Retinal pigment epithelial cell (primary cell): ENCODE measurements around the gene CD247.

Experiments
- DNase-seq: peaks from one replicate; pipeline ENCODE4 v3.0.0-alpha.2; 2010; ENCODE audit warnings: low read depth
- H3K4me3 ChIP-seq: 2 replicates; pipeline ENCODE4 v1.5.1; 2011; ENCODE audit warnings: mild to moderate bottlenecking, low read length, control low read depth, moderate library complexity
- TF ChIP-seq, protein P1 (sequence below): conservative IDR thresholded peaks from 2 replicates; pipeline ENCODE4 v1.5.1; 2011; ENCODE audit warnings: low read depth, low read length, control low read depth, inconsistent platforms

CD247 gene

DNA sequence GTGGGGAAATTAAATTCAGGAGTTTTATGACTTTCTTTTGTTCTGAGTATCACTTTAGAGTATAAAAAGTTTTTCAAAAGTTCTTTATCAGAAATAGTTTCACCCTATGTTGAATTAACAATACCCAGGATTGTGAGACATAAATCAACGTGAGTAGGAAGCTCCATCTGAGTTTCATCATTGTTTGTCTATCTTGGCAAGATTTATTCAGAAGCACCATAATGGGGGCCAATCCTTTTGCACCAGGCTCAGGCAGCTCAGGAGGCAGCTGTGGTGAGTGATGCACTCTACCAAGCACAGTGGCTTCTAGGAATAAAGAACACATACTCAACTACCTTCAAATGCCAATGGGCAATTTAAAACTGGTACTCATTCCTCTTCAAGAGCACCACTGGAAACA is 23.3 kb upstream of the CD247 start:
- DNase-seq, result no peak
- no peak overlapping the region for H3K4me3 ChIP-seq
- TF ChIP-seq, protein P1, sequence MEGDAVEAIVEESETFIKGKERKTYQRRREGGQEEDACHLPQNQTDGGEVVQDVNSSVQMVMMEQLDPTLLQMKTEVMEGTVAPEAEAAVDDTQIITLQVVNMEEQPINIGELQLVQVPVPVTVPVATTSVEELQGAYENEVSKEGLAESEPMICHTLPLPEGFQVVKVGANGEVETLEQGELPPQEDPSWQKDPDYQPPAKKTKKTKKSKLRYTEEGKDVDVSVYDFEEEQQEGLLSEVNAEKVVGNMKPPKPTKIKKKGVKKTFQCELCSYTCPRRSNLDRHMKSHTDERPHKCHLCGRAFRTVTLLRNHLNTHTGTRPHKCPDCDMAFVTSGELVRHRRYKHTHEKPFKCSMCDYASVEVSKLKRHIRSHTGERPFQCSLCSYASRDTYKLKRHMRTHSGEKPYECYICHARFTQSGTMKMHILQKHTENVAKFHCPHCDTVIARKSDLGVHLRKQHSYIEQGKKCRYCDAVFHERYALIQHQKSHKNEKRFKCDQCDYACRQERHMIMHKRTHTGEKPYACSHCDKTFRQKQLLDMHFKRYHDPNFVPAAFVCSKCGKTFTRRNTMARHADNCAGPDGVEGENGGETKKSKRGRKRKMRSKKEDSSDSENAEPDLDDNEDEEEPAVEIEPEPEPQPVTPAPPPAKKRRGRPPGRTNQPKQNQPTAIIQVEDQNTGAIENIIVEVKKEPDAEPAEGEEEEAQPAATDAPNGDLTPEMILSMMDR, result no peak

DNA sequence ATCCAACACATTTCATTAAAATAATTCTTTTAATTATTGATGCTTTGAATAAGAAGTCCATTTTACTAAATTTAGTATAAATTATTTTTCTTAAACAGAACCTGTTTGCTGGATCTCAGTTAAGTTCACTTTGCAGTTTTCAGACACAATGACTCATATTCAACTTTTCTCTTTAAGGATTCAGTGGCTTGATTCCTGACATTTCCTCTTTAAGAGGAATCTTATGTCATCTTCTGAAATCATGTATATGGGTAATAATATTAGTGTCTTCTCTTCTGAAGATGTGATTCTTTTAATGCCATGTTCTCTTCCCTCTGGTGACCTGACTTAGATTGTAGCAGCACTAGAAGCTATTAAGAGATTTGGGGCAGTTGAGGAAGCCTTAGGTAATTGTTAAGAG is 22.7 kb upstream of the CD247 start:
- TF ChIP-seq, protein P1, result no peak
- DNase-seq, result no peak
- H3K4me3 ChIP-seq, result no peak overlapping the region

DNA sequence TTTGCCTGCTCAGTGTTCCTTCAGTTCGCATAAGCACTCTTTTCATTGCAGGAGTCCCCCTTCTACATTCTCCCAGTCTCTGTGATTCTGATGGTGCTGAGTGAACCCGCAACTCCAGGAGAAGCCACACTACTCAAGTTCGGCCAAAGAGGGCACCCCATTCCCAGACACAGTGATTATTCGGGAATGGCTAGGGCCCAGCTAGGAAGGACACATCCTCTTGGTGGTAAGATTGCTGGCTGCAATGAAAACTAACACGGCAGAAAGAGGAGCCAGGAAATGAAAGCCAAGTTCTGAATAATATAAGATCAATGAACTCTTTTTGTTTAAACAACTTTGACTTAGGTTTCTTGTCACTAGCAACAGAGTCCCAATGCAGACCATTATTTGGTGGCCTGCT is 20.3 kb upstream of the CD247 start:
- TF ChIP-seq, protein P1, result no peak
- no peak for DNase-seq
- no peak overlapping the region for H3K4me3 ChIP-seq

DNA sequence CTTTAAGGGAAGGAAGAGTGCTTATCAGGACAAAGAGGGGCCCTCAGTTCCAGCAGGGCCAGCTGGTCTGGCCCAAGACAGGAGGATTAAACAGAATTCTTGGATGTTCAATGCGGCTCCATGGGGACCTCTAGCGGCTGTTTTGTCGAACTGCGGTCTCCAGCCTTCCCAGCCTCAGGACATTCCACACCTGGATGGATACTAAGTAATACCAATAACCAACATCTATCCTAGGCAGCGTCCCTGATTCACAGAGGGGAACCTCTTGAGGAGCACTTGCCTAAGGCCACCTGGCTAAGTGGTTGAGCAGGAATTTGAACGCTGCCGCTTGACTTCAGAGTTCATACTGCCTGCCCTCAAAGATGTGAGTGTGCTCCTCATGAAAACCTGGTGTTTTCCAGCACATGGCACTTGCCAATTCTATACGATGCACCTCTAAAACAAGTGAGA is 15.5 kb upstream of the CD247 start:
- DNase-seq, result peak; percentile 7
- TF ChIP-seq, protein P1, result peak; percentile 91
- no peak overlapping the region for H3K4me3 ChIP-seq

DNA sequence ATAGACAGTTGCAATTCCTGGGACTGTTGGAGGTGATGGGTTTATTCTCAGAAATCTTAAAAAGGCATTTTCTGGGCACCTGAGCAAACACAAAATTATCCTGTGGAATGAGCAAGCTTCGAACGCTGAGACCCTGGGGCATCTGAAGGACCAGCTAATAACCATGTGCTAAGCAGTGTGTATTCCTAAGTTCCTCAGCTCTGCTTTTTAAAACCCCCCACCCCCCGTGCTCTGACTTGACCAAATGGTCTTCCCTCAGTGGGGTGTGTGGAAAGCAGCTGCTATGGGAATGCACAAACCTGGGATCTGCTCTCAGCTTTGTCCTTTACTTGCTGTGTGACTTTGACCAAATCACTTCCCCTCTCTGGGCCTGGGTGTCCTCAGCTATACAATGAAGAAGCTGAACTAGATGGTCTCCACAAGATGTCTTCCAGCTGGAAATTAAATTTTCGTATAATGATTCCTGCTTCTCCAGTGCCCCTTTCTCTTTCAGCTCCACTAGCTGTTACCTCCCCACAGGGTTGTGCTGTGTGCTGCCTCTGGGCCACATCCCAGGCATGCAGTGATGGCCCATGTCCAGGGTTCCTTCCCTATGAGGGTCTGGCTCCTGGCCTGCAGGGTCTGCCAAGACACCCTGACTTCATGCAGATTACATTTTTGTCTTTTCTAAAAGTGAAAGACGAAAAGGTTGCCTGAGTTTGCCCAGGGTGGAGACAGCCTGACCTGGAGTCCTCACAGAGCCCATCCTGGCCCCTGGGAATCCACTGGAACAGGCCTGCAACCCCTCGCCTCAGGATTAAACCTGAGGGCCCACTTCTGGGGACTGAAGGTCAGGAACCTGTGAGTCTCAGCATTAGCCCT is 14.9 kb upstream of the CD247 start:
- TF ChIP-seq, protein P1, result no peak
- no peak overlapping the region for H3K4me3 ChIP-seq
- no peak for DNase-seq

DNA sequence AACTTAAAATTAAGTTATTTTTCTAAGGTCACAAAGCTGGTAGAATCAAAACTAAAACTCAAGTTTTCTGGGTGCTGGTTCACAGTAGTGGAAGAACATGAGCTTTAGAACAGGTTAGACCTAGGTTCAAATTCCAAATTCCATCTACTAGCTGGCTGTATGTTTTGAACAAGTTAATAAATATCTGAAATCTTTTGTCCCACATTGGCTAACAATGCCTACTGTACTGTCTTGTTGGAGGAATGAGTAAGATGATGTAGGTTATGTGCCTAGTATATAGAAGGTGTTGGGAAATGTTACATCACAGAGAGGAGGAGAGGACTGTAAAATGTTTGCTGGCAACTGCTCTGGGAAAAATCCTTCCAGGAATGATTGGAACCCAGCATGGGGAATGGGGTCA is 14.0 kb upstream of the CD247 start:
- H3K4me3 ChIP-seq, result no peak overlapping the region
- no peak for DNase-seq
- TF ChIP-seq, protein P1, result no peak
